ENCODE data around the gene ATG2B.

The ATG2B gene

DNA sequence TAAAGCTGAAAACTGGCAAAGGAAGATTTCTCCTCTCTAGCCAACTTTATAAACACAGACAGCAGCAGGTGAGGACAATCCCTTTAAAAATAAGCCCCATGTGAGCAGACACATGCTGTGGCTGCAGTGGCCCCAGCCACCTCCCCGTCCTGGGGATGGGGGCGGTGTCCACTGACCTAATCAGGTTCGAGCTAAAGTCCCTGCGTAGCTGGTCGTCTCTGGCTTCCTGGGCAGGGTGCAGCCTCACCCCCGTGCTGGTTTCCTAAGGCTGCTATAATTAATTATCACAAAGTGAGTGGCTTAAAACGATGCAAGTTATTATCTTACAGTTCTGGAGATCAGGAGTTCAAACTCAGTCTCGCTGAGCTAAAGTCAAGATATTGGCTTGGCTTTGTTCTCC is 106.1 kb downstream of the ATG2B start:
- H3K27ac ChIP-seq (ENCODE audit: low read length) = no peak overlapping the region
- TF ChIP-seq, protein P1, sequence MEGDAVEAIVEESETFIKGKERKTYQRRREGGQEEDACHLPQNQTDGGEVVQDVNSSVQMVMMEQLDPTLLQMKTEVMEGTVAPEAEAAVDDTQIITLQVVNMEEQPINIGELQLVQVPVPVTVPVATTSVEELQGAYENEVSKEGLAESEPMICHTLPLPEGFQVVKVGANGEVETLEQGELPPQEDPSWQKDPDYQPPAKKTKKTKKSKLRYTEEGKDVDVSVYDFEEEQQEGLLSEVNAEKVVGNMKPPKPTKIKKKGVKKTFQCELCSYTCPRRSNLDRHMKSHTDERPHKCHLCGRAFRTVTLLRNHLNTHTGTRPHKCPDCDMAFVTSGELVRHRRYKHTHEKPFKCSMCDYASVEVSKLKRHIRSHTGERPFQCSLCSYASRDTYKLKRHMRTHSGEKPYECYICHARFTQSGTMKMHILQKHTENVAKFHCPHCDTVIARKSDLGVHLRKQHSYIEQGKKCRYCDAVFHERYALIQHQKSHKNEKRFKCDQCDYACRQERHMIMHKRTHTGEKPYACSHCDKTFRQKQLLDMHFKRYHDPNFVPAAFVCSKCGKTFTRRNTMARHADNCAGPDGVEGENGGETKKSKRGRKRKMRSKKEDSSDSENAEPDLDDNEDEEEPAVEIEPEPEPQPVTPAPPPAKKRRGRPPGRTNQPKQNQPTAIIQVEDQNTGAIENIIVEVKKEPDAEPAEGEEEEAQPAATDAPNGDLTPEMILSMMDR (IDR thresholded peaks at IDR 0.05; ENCODE audit: borderline replicate concordance, extremely low read depth, low read length, poor library complexity, severe bottlenecking) = no peak
- no peak for TF ChIP-seq EZH2 (IDR thresholded peaks at IDR 0.05; ENCODE audit: borderline replicate concordance, low read depth, low read length, severe bottlenecking)
- peaks cover 18% of the 10 kb centered on the region for H3K27me3 ChIP-seq (ENCODE audit: insufficient read depth, low read length, poor library complexity)

DNA sequence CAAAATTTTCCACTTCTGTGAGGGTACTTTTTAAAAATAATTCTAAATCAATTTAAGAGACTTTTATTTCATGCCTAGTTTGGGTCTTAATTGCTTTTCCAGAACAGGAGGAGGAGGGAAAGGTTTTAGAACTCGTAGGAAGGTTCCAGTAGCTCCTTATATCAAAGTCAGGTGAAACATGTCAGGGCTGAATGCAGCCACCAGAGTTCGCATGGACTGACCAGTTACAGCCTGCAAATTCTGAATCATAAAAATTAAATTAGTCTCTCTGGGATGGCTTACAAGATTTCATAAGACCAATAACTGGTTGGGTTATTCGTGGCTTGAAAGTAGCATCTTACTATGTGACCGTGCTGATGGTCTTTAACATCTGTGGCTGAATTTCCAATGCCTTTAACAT is 106.7 kb downstream of the ATG2B start:
- H3K9ac ChIP-seq (ENCODE audit: low read depth, low read length) = no peak overlapping the region
- no peak overlapping the region for H3K4me3 ChIP-seq (ENCODE audit: low read depth in 1 of 2, low read length in 2 of 2)
- ATAC-seq (ENCODE audit: insufficient read depth, low read depth) (no peak), DNase-seq (no peak)
- no peak overlapping the region for H3K4me2 ChIP-seq (ENCODE audit: insufficient read depth, low read length)
- H2AFZ ChIP-seq (ENCODE audit: low read depth, low read length) = no peak overlapping the region
- H3K27me3 ChIP-seq (ENCODE audit: insufficient read depth, low read length, poor library complexity) = peaks cover 13% of the 10 kb centered on the region
- no peaks in the 10 kb centered on the region for H3K79me2 ChIP-seq (ENCODE audit: insufficient read depth, low read length)
- H3K4me1 ChIP-seq (ENCODE audit: insufficient read depth, low read length) = no peaks in the 10 kb centered on the region
- no peak overlapping the region for H3K27ac ChIP-seq (ENCODE audit: low read length)
- TF ChIP-seq EZH2 (IDR thresholded peaks at IDR 0.05; ENCODE audit: borderline replicate concordance, low read depth, low read length, severe bottlenecking) = no peak
- TF ChIP-seq, protein P1 (IDR thresholded peaks at IDR 0.05; ENCODE audit: borderline replicate concordance, extremely low read depth, low read length, poor library complexity, severe bottlenecking) = no peak
- H3K9me3 ChIP-seq (ENCODE audit: insufficient read depth, low read length, severe bottlenecking) = peaks cover 3% of the 10 kb centered on the region
- H4K20me1 ChIP-seq (ENCODE audit: insufficient read depth, low read length) = no peaks in the 10 kb centered on the region
- no peaks in the 10 kb centered on the region for H3K36me3 ChIP-seq (ENCODE audit: insufficient read depth, low read length)

More for the DNA sequence above, 106.1 kb downstream of the ATG2B start:
- no peak overlapping the region for H3K9ac ChIP-seq (ENCODE audit: low read depth, low read length)
- DNase-seq (no peak), ATAC-seq (ENCODE audit: insufficient read depth, low read depth) (no peak)
- no peaks in the 10 kb centered on the region for H3K79me2 ChIP-seq (ENCODE audit: insufficient read depth, low read length)
- no peak overlapping the region for H2AFZ ChIP-seq (ENCODE audit: low read depth, low read length)
- no peaks in the 10 kb centered on the region for H3K36me3 ChIP-seq (ENCODE audit: insufficient read depth, low read length)
- no peaks in the 10 kb centered on the region for H4K20me1 ChIP-seq (ENCODE audit: insufficient read depth, low read length)
- H3K4me1 ChIP-seq (ENCODE audit: insufficient read depth, low read length) = no peaks in the 10 kb centered on the region
- no peak overlapping the region for H3K4me3 ChIP-seq (ENCODE audit: low read depth in 1 of 2, low read length in 2 of 2)
- peaks cover 3% of the 10 kb centered on the region for H3K9me3 ChIP-seq (ENCODE audit: insufficient read depth, low read length, severe bottlenecking)
- no peak overlapping the region for H3K4me2 ChIP-seq (ENCODE audit: insufficient read depth, low read length)

DNA sequence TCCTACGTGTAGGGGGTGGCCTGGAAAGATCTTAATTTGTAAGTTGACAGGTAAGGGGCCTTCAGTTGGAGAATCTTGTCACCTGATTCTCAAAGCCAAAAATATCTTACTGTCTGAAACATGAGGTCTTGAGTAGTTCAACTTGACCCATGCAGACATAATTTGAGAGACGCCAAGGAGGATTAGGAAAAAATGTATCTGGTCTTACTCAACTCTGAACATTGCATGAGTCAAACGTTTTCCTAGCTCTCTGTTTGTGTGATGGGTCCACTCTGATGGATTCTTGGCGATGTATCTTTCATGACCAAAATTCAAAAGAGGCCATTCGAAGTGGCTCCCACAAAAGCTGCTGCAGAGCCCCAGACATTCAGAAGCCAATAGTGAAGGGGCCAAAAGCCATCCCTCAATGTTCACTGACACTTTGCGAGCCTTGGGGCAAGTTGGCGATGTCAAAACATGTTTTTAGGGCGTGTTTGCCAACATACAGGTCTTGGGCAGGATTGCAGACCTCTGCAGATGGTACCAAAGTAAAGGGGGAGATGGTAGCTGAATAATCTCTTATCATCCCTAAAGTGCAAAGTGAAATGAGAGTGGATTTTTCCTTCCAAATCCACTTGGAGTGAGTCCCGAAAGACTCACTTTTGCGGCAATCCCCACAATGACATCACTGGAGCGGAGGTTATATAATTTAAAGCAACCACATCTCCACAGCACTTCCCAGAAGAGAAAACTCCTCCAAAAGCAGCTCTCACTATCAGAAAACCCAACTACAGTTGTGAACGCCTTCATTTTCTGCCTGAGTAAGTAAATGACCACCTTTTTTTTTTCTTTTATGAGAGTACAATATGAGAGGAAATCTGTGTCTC is 107.4 kb downstream of the ATG2B start, which contains the start of gene BDKRB1:
BDKRB1 (plus strand) TSS at position 710 of the 866 bp plus-strand sequence. CDS start 7,473 bp downstream, outside the sequence.
- no peaks in the 10 kb centered on the region for H3K4me1 ChIP-seq (ENCODE audit: insufficient read depth, low read length)
- no peak for ATAC-seq (ENCODE audit: insufficient read depth, low read depth)
- no peak within 1 kb of the TSS for H3K4me2 ChIP-seq (ENCODE audit: insufficient read depth, low read length)
- no peaks in the 10 kb centered on the region for H3K36me3 ChIP-seq (ENCODE audit: insufficient read depth, low read length)
- H2AFZ ChIP-seq (ENCODE audit: low read depth, low read length) = no peak within 1 kb of the TSS
- no peak for DNase-seq
- H3K27ac ChIP-seq (ENCODE audit: low read length) = no peak within 1 kb of the TSS
- H3K9me3 ChIP-seq (ENCODE audit: insufficient read depth, low read length, severe bottlenecking) = peaks cover 3% of the 10 kb centered on the region
- TF ChIP-seq, protein P1 (IDR thresholded peaks at IDR 0.05; ENCODE audit: borderline replicate concordance, extremely low read depth, low read length, poor library complexity, severe bottlenecking) = no peak
- TF ChIP-seq EZH2 (IDR thresholded peaks at IDR 0.05; ENCODE audit: borderline replicate concordance, low read depth, low read length, severe bottlenecking) = no peak
- H3K4me3 ChIP-seq (ENCODE audit: low read depth in 1 of 2, low read length in 2 of 2) = no peak within 1 kb of the TSS
- H3K79me2 ChIP-seq (ENCODE audit: insufficient read depth, low read length) = no peaks in the 10 kb centered on the region
- no peaks in the 10 kb centered on the region for H4K20me1 ChIP-seq (ENCODE audit: insufficient read depth, low read length)
- H3K9ac ChIP-seq (ENCODE audit: low read depth, low read length) = no peak within 1 kb of the TSS
- H3K27me3 ChIP-seq (ENCODE audit: insufficient read depth, low read length, poor library complexity) = peaks cover 13% of the 10 kb centered on the region

All from DND-41 (cell line).